Head of caudate nucleus (tissue), 42 donors: ENCODE measurements around the gene MNDA.

Experiments
- DNase-seq, 42 donors: peaks; one replicate each; pipeline versions ENCODE4 v3.0.0 to v3.0.0-alpha.2; 2020 to 2021; ENCODE audit warnings: mixed read lengths in 7 of 42
- intact Hi-C: fragments of 100-400 bp; cut with DNase I; formaldehyde crosslinking; loops from one replicate; pipeline ENCODE4 v1.15.0; 2022

MNDA gene

GRCh38 chr1:158830904-158831507 is at the start of gene MNDA:
TSS of gene MNDA (plus strand) at chr1:158831351. CDS start at chr1:158842154, 10,803 bp downstream.
- intact Hi-C loops, result no loop called here
- peak in 1 of 42 donors; percentile 6 for DNase-seq

GRCh38 chr1:158793604-158794003 is 37.5 kb upstream of the MNDA start:
- no peak for DNase-seq
- intact Hi-C loops, result no loop called here

- intact Hi-C loops, result no loop called here
- DNase-seq, result no peak
These were observed 36.9 kb upstream of the MNDA start for GRCh38 chr1:158794247-158794646.

- intact Hi-C loops, result no loop called here
- DNase-seq, result no peak
These were observed 32.6 kb upstream of the MNDA start for GRCh38 chr1:158798531-158798930.

GRCh38 chr1:158799689-158800088 is 31.5 kb upstream of the MNDA start:
- DNase-seq, result no peak
- intact Hi-C loops, result no loop called here

GRCh38 chr1:158800526-158800925 is 30.6 kb upstream of the MNDA start:
- DNase-seq, result no peak
- intact Hi-C loops, result no loop called here

- intact Hi-C loops, result no loop called here
These were observed 29.8 kb upstream of the MNDA start for GRCh38 chr1:158801396-158801795.

GRCh38 chr1:158803678-158804077 is 27.5 kb upstream of the MNDA start:
- intact Hi-C loops, result no loop called here
- no peak for DNase-seq

More at GRCh38 chr1:158801396-158801795, 29.8 kb upstream of the MNDA start:
- no peak for DNase-seq

- no peak for DNase-seq
- intact Hi-C loops, result no loop called here
These were observed 24.1 kb upstream of the MNDA start for GRCh38 chr1:158806916-158807536.

- intact Hi-C loops, result no loop called here
- no peak for DNase-seq
These were observed 21.9 kb upstream of the MNDA start for GRCh38 chr1:158809256-158809655.

- peak in 1 of 42 donors; percentile 5 for DNase-seq
- intact Hi-C loops, result no loop called here
These were observed 21.3 kb upstream of the MNDA start for GRCh38 chr1:158809862-158810261.

GRCh38 chr1:158810311-158810710 is 20.8 kb upstream of the MNDA start:
- DNase-seq, result no peak
- intact Hi-C loops, result no loop called here

- intact Hi-C loops, result no loop called here
- no peak for DNase-seq
These were observed 18.8 kb upstream of the MNDA start for GRCh38 chr1:158812336-158812735.

GRCh38 chr1:158813164-158813563 is 18.0 kb upstream of the MNDA start:
- intact Hi-C loops, result no loop called here
- DNase-seq, result no peak

- intact Hi-C loops, result no loop called here
These were observed 16.2 kb upstream of the MNDA start for GRCh38 chr1:158814970-158815369.

GRCh38 chr1:158818560-158818959 is 12.6 kb upstream of the MNDA start:
- intact Hi-C loops, result no loop called here

More at GRCh38 chr1:158814970-158815369, 16.2 kb upstream of the MNDA start:
- no peak for DNase-seq

GRCh38 chr1:158818975-158819431 is 12.1 kb upstream of the MNDA start:
- intact Hi-C loops, result no loop called here

More at GRCh38 chr1:158818560-158818959, 12.6 kb upstream of the MNDA start:
- DNase-seq, result no peak

GRCh38 chr1:158819461-158820443 is 11.4 kb upstream of the MNDA start:
- no peak for DNase-seq

More at GRCh38 chr1:158818975-158819431, 12.1 kb upstream of the MNDA start:
- DNase-seq, result peak in 3 of 42 donors; percentile 11 to 39 (median 22)

GRCh38 chr1:158821723-158822122 is 9.4 kb upstream of the MNDA start:
- no peak for DNase-seq
- intact Hi-C loops, result no loop called here

More at GRCh38 chr1:158819461-158820443, 11.4 kb upstream of the MNDA start:
- intact Hi-C loops, result no loop called here
